ENCODE results near the gene TMEM234. TPM values are rescaled to one million over a fixed set of nuclear protein-coding genes. Genes with fewer than 3 reads are reported as not detected.

The TMEM234 gene
- total RNA-seq, 1 donor from 2014 or later, result 49.2 TPM

DNA sequence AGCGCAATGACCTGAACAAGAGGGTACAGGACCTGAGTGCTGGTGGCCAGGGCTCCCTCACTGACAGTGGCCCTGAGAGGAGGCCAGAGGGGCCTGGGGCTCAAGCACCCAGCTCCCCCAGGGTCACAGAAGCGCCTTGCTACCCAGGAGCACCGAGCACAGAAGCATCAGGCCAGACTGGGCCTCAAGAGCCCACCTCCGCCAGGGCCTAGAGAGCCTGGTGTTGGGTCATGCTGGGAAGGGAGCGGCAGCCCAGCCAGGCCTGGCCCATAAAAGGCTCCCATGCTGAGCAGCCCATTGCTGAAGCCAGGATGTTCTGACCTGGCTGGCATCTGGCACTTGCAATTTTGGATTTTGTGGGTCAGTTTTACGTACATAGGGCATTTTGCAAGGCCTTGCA, 27.2 kb downstream of the TMEM234 start:
- Mint-ChIP-seq H3K27me3 (no peaks in the 10 kb centered on the region), H3K4me1 (ENCODE audit: low read depth) (peaks cover 2% of the 10 kb centered on the region), H3K9me3 (ENCODE audit: low read depth) (no peaks in the 10 kb centered on the region), H3K4me3 (ENCODE audit: low read depth) (no peak overlapping the region), H3K36me3 (ENCODE audit: insufficient read depth) (peaks cover 23% of the 10 kb centered on the region), H3K27ac (no peak overlapping the region)
- TF ChIP-seq, protein P1, sequence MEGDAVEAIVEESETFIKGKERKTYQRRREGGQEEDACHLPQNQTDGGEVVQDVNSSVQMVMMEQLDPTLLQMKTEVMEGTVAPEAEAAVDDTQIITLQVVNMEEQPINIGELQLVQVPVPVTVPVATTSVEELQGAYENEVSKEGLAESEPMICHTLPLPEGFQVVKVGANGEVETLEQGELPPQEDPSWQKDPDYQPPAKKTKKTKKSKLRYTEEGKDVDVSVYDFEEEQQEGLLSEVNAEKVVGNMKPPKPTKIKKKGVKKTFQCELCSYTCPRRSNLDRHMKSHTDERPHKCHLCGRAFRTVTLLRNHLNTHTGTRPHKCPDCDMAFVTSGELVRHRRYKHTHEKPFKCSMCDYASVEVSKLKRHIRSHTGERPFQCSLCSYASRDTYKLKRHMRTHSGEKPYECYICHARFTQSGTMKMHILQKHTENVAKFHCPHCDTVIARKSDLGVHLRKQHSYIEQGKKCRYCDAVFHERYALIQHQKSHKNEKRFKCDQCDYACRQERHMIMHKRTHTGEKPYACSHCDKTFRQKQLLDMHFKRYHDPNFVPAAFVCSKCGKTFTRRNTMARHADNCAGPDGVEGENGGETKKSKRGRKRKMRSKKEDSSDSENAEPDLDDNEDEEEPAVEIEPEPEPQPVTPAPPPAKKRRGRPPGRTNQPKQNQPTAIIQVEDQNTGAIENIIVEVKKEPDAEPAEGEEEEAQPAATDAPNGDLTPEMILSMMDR (IDR thresholded peaks at IDR 0.05; ENCODE audit: unreplicated experiment), result no peak
- DNase-seq (ENCODE audit: low spot score, unreplicated experiment), result no peak

DNA sequence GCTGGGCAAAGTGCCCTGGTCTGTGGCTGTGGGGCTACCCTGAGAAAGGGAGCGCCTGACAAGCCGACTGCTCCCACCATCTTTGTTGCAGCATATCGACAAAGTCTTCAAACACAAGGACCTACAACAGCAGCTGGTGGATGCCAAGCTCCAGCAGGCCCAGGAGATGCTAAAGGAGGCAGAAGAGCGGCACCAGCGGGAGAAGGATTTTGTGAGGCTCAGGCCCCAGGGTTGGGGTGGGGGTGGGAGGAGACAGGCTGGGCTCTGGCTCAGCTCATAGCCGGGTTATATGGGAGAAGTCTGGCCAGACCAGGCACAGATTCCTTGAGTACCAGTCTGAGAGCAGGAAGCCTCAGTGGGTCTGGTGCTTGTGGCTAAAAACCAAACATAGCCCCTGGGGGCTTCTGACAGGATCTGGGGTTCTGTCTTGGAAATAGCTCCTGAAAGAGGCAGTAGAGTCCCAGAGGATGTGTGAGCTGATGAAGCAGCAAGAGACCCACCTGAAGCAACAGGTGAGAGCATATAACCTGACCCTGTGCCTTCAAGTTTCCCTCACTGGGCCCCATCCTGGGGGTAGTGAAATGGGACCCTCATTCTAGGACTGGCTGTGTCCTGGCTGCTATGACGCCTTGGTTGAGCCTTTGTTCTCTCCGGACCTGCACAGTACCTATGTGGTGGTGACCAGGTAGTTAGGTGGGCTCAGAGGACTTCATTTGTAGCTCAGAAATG, 29.8 kb downstream of the TMEM234 start:
- Mint-ChIP-seq H3K9me3 (ENCODE audit: low read depth) (no peaks in the 10 kb centered on the region), H3K36me3 (ENCODE audit: insufficient read depth) (peaks cover 29% of the 10 kb centered on the region), H3K4me3 (ENCODE audit: low read depth) (no peak overlapping the region), H3K27ac (no peak overlapping the region), H3K4me1 (ENCODE audit: low read depth) (no peaks in the 10 kb centered on the region), H3K27me3 (no peaks in the 10 kb centered on the region)
- DNase-seq (ENCODE audit: low spot score, unreplicated experiment), result no peak
- TF ChIP-seq, protein P1 (IDR thresholded peaks at IDR 0.05; ENCODE audit: unreplicated experiment), result no peak

DNA sequence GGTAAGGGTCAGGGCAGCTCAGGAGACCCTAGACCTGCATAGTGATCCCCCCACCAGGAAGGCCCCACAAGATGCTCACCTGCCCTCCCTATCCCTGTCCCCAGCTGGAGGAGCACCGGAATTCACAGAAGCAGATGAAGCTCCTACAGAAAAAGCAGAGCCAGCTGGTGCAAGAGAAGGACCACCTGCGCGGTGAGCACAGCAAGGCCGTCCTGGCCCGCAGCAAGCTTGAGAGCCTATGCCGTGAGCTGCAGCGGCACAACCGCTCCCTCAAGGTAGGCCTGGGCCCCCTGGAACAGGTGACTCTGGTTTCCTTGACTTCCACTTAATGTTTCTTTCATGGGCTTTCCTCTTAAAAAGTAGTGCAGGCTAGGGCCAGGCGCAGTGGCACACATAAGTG, 34.3 kb downstream of the TMEM234 start:
- H3K4me3 Mint-ChIP-seq (ENCODE audit: low read depth), result no peak overlapping the region
- H3K36me3 Mint-ChIP-seq (ENCODE audit: insufficient read depth), result peaks cover 36% of the 10 kb centered on the region
- H3K4me1 Mint-ChIP-seq (ENCODE audit: low read depth), result no peaks in the 10 kb centered on the region
- H3K27me3 Mint-ChIP-seq, result no peaks in the 10 kb centered on the region
- DNase-seq (ENCODE audit: low spot score, unreplicated experiment), result no peak
- H3K27ac Mint-ChIP-seq, result no peak overlapping the region
- no peaks in the 10 kb centered on the region for H3K9me3 Mint-ChIP-seq (ENCODE audit: low read depth)
- TF ChIP-seq, protein P1 (IDR thresholded peaks at IDR 0.05; ENCODE audit: unreplicated experiment), result no peak

GRCh38 chr1:32186491-32186890, 35.7 kb downstream of the TMEM234 start:
- peak overlapping the region; percentile 3 for H3K27ac Mint-ChIP-seq
- H3K9me3 Mint-ChIP-seq (ENCODE audit: low read depth), result no peaks in the 10 kb centered on the region
- peaks cover 30% of the 10 kb centered on the region for H3K36me3 Mint-ChIP-seq (ENCODE audit: insufficient read depth)
- TF ChIP-seq, protein P1 (IDR thresholded peaks at IDR 0.05; ENCODE audit: unreplicated experiment), result no peak
- no peaks in the 10 kb centered on the region for H3K27me3 Mint-ChIP-seq
- no peak for DNase-seq (ENCODE audit: low spot score, unreplicated experiment)
- H3K4me3 Mint-ChIP-seq (ENCODE audit: low read depth), result no peak overlapping the region
- H3K4me1 Mint-ChIP-seq (ENCODE audit: low read depth), result no peaks in the 10 kb centered on the region

- H3K27me3 Mint-ChIP-seq, result no peaks in the 10 kb centered on the region
- H3K9me3 Mint-ChIP-seq (ENCODE audit: low read depth), result no peaks in the 10 kb centered on the region
- TF ChIP-seq, protein P1 (IDR thresholded peaks at IDR 0.05; ENCODE audit: unreplicated experiment), result no peak
- no peak overlapping the region for H3K4me3 Mint-ChIP-seq (ENCODE audit: low read depth)
- peaks cover 33% of the 10 kb centered on the region for H3K36me3 Mint-ChIP-seq (ENCODE audit: insufficient read depth)
- H3K27ac Mint-ChIP-seq, result peak overlapping the region; percentile 68
- DNase-seq (ENCODE audit: low spot score, unreplicated experiment), result no peak
- peaks cover 3% of the 10 kb centered on the region for H3K4me1 Mint-ChIP-seq (ENCODE audit: low read depth)
Measured at GRCh38 chr1:32186077-32186476, 36.1 kb downstream of the TMEM234 start.
